CD4-positive, alpha-beta T cell treated with Interleukin-17A for 1 hour (primary cell): Measurements from ENCODE around the gene ZNF536.
"Not testable (repeated sequence)": the region's sequence is repeated elsewhere in the genome, so short reads cannot be mapped to it uniquely, and the experiment has no call there.

Source experiments
- DNase-seq: peaks from one replicate; pipeline ENCODE4 v3.0.0-alpha.2; 2020

Gene ZNF536

GRCh38 chr19:30490760-30491159, 118.6 kb downstream of the ZNF536 start:
- DNase-seq, result no peak

GRCh38 chr19:30492586-30493270, 120.5 kb downstream of the ZNF536 start:
- DNase-seq, result no peak

- DNase-seq, result no peak
Observed at GRCh38 chr19:30497034-30497433, 124.8 kb downstream of the ZNF536 start.

- DNase-seq, result not testable (repeated sequence)
Observed at GRCh38 chr19:30498085-30498484, 125.9 kb downstream of the ZNF536 start.

- no peak for DNase-seq
Observed at GRCh38 chr19:30498707-30499106, 126.5 kb downstream of the ZNF536 start.

- DNase-seq, result no peak
Observed at GRCh38 chr19:30504272-30504671, 132.1 kb downstream of the ZNF536 start.

- no peak for DNase-seq
Observed at GRCh38 chr19:30512176-30513081, 140.2 kb downstream of the ZNF536 start.

- no peak for DNase-seq
Observed at GRCh38 chr19:30513082-30513411, 140.9 kb downstream of the ZNF536 start.

GRCh38 chr19:30516111-30516510, 143.9 kb downstream of the ZNF536 start:
- DNase-seq, result no peak

- no peak for DNase-seq
Observed at GRCh38 chr19:30516531-30516930, 144.3 kb downstream of the ZNF536 start.

GRCh38 chr19:30518965-30519606, 146.9 kb downstream of the ZNF536 start:
- no peak for DNase-seq

GRCh38 chr19:30519607-30520205, 147.5 kb downstream of the ZNF536 start:
- no peak for DNase-seq

GRCh38 chr19:30520735-30521479, 148.7 kb downstream of the ZNF536 start:
- DNase-seq, result no peak

- no peak for DNase-seq
Observed at GRCh38 chr19:30521937-30522336, 149.8 kb downstream of the ZNF536 start.

GRCh38 chr19:30522341-30522740, 150.2 kb downstream of the ZNF536 start:
- DNase-seq, result no peak

GRCh38 chr19:30523791-30524190, 151.6 kb downstream of the ZNF536 start:
- no peak for DNase-seq

GRCh38 chr19:30525383-30525782, 153.2 kb downstream of the ZNF536 start:
- DNase-seq, result no peak

GRCh38 chr19:30528919-30529318, 156.7 kb downstream of the ZNF536 start:
- DNase-seq, result no peak

GRCh38 chr19:30529876-30530275, 157.7 kb downstream of the ZNF536 start:
- no peak for DNase-seq

GRCh38 chr19:30530751-30531150, 158.6 kb downstream of the ZNF536 start:
- no peak for DNase-seq

- DNase-seq, result no peak
Observed at GRCh38 chr19:30535011-30535410, 162.8 kb downstream of the ZNF536 start.

GRCh38 chr19:30536975-30537374, 164.8 kb downstream of the ZNF536 start:
- DNase-seq, result no peak

GRCh38 chr19:30539315-30539714, 167.1 kb downstream of the ZNF536 start:
- no peak for DNase-seq
